Panc1 (cell line): ENCODE measurements around the gene SLC36A3. TPM values are rescaled to one million over a fixed set of nuclear protein-coding genes. Genes with fewer than 3 reads are reported as not detected.
A peak's percentile ranks its signal among the peaks of the same experiment; 100 is the strongest.

Experiments
- ATAC-seq: fragments of 200-7000 bp; cut with Tn5 transposase; 2 replicates; pipeline ENCODE4 v1.9.1; 2020; ENCODE audit warnings: mild to moderate bottlenecking, moderate library complexity
- BruUV-seq: library from RNA; stranded (reverse); fragments of 400-500 nt; replicated peaks from 2 replicates; lab custom pipeline; 2021; lab: Mats Ljungman, UMichigan
- CTCF ChIA-PET: fragments of 300-600 bp; sonication (Branson Sonifier 250); formaldehyde crosslinking; loops from one replicate; lab custom pipeline; 2022; ENCODE audit warnings: antibody characterized with exemption; lab: Charles Lee
- POLR2A ChIA-PET: fragments of 300-600 bp; sonication (Branson Sonifier 250); formaldehyde crosslinking; loops from one replicate; lab custom pipeline; 2022; ENCODE audit warnings: antibody characterized with exemption; lab: Charles Lee
- DNase-seq: peaks from one replicate; pipeline ENCODE4 v3.0.0-alpha.2; 2010; ENCODE audit warnings: low read depth, low spot score
- H3K27ac ChIP-seq: 2 replicates; pipeline ENCODE4 v1.5.1; 2011; ENCODE audit warnings: mild to moderate bottlenecking, low read length, inconsistent platforms
- H3K27me3 ChIP-seq: fragments of 200-500 bp; sonication (Bioruptor generic); 2 replicates; pipeline ENCODE4 v1.6.0; 2014; ENCODE audit warnings: low read length, inconsistent platforms; ENCODE audit not compliant: control insufficient read depth, insufficient read depth
- H3K36me3 ChIP-seq: fragments of 200-500 bp; sonication (Bioruptor generic); 2 replicates; pipeline ENCODE4 v1.5.1; 2014; ENCODE audit warnings: inconsistent platforms, mild to moderate bottlenecking, low read length, moderate library complexity; ENCODE audit not compliant: control insufficient read depth, insufficient read depth
- H3K4me1 ChIP-seq: 2 replicates; pipeline ENCODE4 v1.5.1; 2011; ENCODE audit warnings: inconsistent platforms, mild to moderate bottlenecking, low read length, moderate library complexity; ENCODE audit not compliant: control insufficient read depth, insufficient read depth
- H3K4me3 ChIP-seq, 2 experiments: 2 replicates each; pipeline ENCODE4 v1.5.1; 2011 to 2012; ENCODE audit warnings: low read depth in 2 of 2, low read length in 2 of 2, mild to moderate bottlenecking in 2 of 2, inconsistent platforms in 1 of 2, moderate library complexity in 1 of 2
- H3K9me3 ChIP-seq: fragments of 200-500 bp; sonication (Bioruptor generic); 2 replicates; pipeline ENCODE4 v1.5.1; 2014; ENCODE audit warnings: low read depth, mild to moderate bottlenecking, inconsistent platforms, low read length, moderate library complexity; ENCODE audit not compliant: control insufficient read depth, insufficient read depth
- CTCF ChIP-seq: fragments of 450-650 bp; IDR thresholded peaks from 2 replicates; pipeline ENCODE4 v1.5.1; 2017; ENCODE audit warnings: mild to moderate bottlenecking
- POLR2AphosphoS5 ChIP-seq: IDR thresholded peaks from 2 replicates; pipeline ENCODE4 v1.6.1; 2012; ENCODE audit warnings: mild to moderate bottlenecking, low read depth, low read length, moderate library complexity
- REST ChIP-seq, 2 experiments: IDR thresholded peaks; 2 replicates each; pipeline ENCODE4 v1.6.1; 2011 to 2012; ENCODE audit warnings: low read depth in 2 of 2, control low read depth in 1 of 2, low read length in 1 of 2, mild to moderate bottlenecking in 1 of 2, moderate library complexity in 1 of 2; ENCODE audit not compliant: insufficient read depth in 1 of 2
- SIN3A ChIP-seq: IDR thresholded peaks from 2 replicates; pipeline ENCODE4 v1.6.1; 2012; ENCODE audit warnings: low read depth, mild to moderate bottlenecking, low read length, moderate library complexity, borderline replicate concordance; ENCODE audit not compliant: insufficient read depth
- TCF7L2 ChIP-seq: IDR thresholded peaks from 2 replicates; pipeline ENCODE4 v1.6.1; 2011; ENCODE audit warnings: mild to moderate bottlenecking, low read depth, low read length, inconsistent platforms
- in situ Hi-C: cut with HindIII; loops from 2 replicates; pipeline ENCODE4 v1.10.0; 2016; ENCODE audit warnings: low sequenced_read_pairs, low pct_unique_long_range_greater_than_20kb
- intact Hi-C: fragments of 100-400 bp; cut with micrococcal nuclease; formaldehyde crosslinking; loops from one replicate; pipeline ENCODE4 v1.10.0; 2022; ENCODE audit not compliant: unreplicated experiment
- total RNA-seq: library from RNA; stranded (reverse); gene quantifications from one replicate; pipeline ENCODE4 v1.2.1, GENCODE V29; 2021; ENCODE audit not compliant: unreplicated experiment

The SLC36A3 gene
- total RNA-seq, 1 experiment from 2014 or later, result not detected

GRCh38 chr5:151298063-151298855 is 5.3 kb downstream of the SLC36A3 start:
- ChIA-PET POLR2A (no interaction called here), CTCF (interaction anchor here (0.6 kb wide), 1 partner anchor 24 kb away, joined by 4 read pairs; no protein-coding TSS in a partner anchor)
- peak; percentile 41 for DNase-seq
- H3K27ac ChIP-seq, result no peak overlapping the region
- no peaks in the 10 kb centered on the region for H3K36me3 ChIP-seq
- TF ChIP-seq REST (IDR thresholded peaks at IDR 0.05; ENCODE audit: insufficient read depth in 1 of 2, low read depth in 2 of 2, low read length in 1 of 2) (no peak), SIN3A (no peak), CTCF (peak; percentile 76), POLR2AphosphoS5 (no peak), TCF7L2 (no peak)
- H3K9me3 ChIP-seq, result no peaks in the 10 kb centered on the region
- in situ Hi-C loops (no loop called here), intact Hi-C loops (loop anchor here (10.0 kb wide), 1 partner anchor 173 kb away; no protein-coding TSS in a partner anchor)
- peak; percentile 90 for ATAC-seq
- H3K27me3 ChIP-seq, result peaks cover 10% of the 10 kb centered on the region
- H3K4me1 ChIP-seq, result peaks cover 2% of the 10 kb centered on the region; the same call in 1 of the 2 replicates
- BruUV-seq, result no TSS peak
- no peak overlapping the region for H3K4me3 ChIP-seq

- intact Hi-C loops (loop anchor here (10.0 kb wide), 1 partner anchor 172 kb away; no protein-coding TSS in a partner anchor), in situ Hi-C loops (no loop called here)
- CTCF ChIA-PET, result no interaction called here
- no peak for TF ChIP-seq TCF7L2
- no peak for TF ChIP-seq CTCF
- ATAC-seq, result no peak
- Histone ChIP-seq H3K9me3 (no peaks in the 10 kb centered on the region), H3K27ac (no peak overlapping the region), H3K4me1 (peaks cover 2% of the 10 kb centered on the region; the same call in 1 of the 2 replicates), H3K4me3 (no peak overlapping the region), H3K36me3 (no peaks in the 10 kb centered on the region), H3K27me3 (peaks cover 9% of the 10 kb centered on the region)
- DNase-seq, result no peak
- no TSS peak for BruUV-seq
- POLR2A ChIA-PET, result no interaction called here
These were observed 6.6 kb downstream of the SLC36A3 start for GRCh38 chr5:151296974-151297373.
